H9 (cell line): ENCODE measurements around the gene ARHGAP26. TPM values are rescaled to one million over a fixed set of nuclear protein-coding genes. Genes with fewer than 3 reads are reported as not detected.

ENCODE experiments used
- DNase-seq: peaks from one replicate; pipeline ENCODE4 v3.0.0-alpha.2; 2017
- H2AFZ ChIP-seq: one replicate; pipeline ENCODE4 v1.6.1; 2013; ENCODE audit warnings: mild to moderate bottlenecking, low read length, control low read depth, moderate library complexity
- H2AK5ac ChIP-seq: 2 replicates; pipeline ENCODE4 v1.6.1; 2013; ENCODE audit warnings: low read length, control low read depth, mixed read lengths; ENCODE audit not compliant: insufficient read length
- H2BK120ac ChIP-seq: one replicate; pipeline ENCODE4 v1.6.1; 2013; ENCODE audit warnings: low read depth, mild to moderate bottlenecking, low read length, control low read depth, inconsistent platforms; ENCODE audit not compliant: poor library complexity, severe bottlenecking
- H2BK12ac ChIP-seq: 2 replicates; pipeline ENCODE4 v1.6.1; 2013; ENCODE audit warnings: low read length, control low read depth, mixed read lengths, low read depth; ENCODE audit not compliant: insufficient read length
- H2BK15ac ChIP-seq: 2 replicates; pipeline ENCODE4 v1.6.1; 2013; ENCODE audit warnings: low read depth, low read length, control low read depth
- H2BK20ac ChIP-seq: one replicate; pipeline ENCODE4 v1.6.1; 2013; ENCODE audit warnings: low read depth, mild to moderate bottlenecking, low read length, control low read depth, inconsistent platforms; ENCODE audit not compliant: poor library complexity, severe bottlenecking
- H2BK5ac ChIP-seq: 2 replicates; pipeline ENCODE4 v1.6.1; 2013; ENCODE audit warnings: low read length, control low read depth, mixed read lengths; ENCODE audit not compliant: insufficient read length
- H3K14ac ChIP-seq: 2 replicates; pipeline ENCODE4 v1.6.1; 2013; ENCODE audit warnings: low read length, control low read depth; ENCODE audit not compliant: insufficient read depth
- H3K18ac ChIP-seq: 2 replicates; pipeline ENCODE4 v1.6.1; 2013; ENCODE audit warnings: low read depth, mild to moderate bottlenecking, mixed read lengths, low read length, control low read depth; ENCODE audit not compliant: insufficient read length
- H3K23ac ChIP-seq: 2 replicates; pipeline ENCODE4 v1.6.1; 2013; ENCODE audit warnings: low read length, control low read depth, mixed read lengths, low read depth; ENCODE audit not compliant: insufficient read length
- H3K23me2 ChIP-seq: 2 replicates; pipeline ENCODE4 v1.6.1; 2013; ENCODE audit warnings: low read depth, mild to moderate bottlenecking, mixed read lengths, low read length, control low read depth; ENCODE audit not compliant: insufficient read length, poor library complexity, severe bottlenecking
- H3K27ac ChIP-seq: 2 replicates; pipeline ENCODE4 v1.5.1; 2013; ENCODE audit warnings: low read length, control low read depth, mixed read lengths, low read depth; ENCODE audit not compliant: insufficient read length
- H3K27me3 ChIP-seq: 2 replicates; pipeline ENCODE4 v1.6.1; 2013; ENCODE audit warnings: low read length, control low read depth, inconsistent platforms; ENCODE audit not compliant: insufficient read depth
- H3K4ac ChIP-seq: 2 replicates; pipeline ENCODE4 v1.6.1; 2013; ENCODE audit warnings: low read depth, mild to moderate bottlenecking, control low read depth, inconsistent platforms, low read length, moderate library complexity
- H3K4me1 ChIP-seq: 2 replicates; pipeline ENCODE4 v1.6.1; 2013; ENCODE audit warnings: low read length, control low read depth, inconsistent platforms; ENCODE audit not compliant: insufficient read depth
- H3K4me2 ChIP-seq: 2 replicates; pipeline ENCODE4 v1.6.1; 2013; ENCODE audit warnings: low read length, control low read depth, mixed read lengths; ENCODE audit not compliant: insufficient read length, insufficient read depth
- H3K56ac ChIP-seq: 2 replicates; pipeline ENCODE4 v1.6.1; 2013; ENCODE audit warnings: low read depth, mild to moderate bottlenecking, mixed read lengths, low read length, control low read depth; ENCODE audit not compliant: insufficient read length
- H3K79me1 ChIP-seq: 2 replicates; pipeline ENCODE4 v1.6.1; 2013; ENCODE audit warnings: low read depth, mild to moderate bottlenecking, moderate library complexity, low read length, control low read depth, inconsistent platforms; ENCODE audit not compliant: insufficient read depth, poor library complexity, severe bottlenecking
- H3K79me2 ChIP-seq: 2 replicates; pipeline ENCODE4 v1.6.1; 2013; ENCODE audit warnings: low read length, control low read depth, inconsistent platforms; ENCODE audit not compliant: insufficient read depth
- H3K9ac ChIP-seq: 2 replicates; pipeline ENCODE4 v1.6.1; 2013; ENCODE audit warnings: low read length, control low read depth, mixed read lengths; ENCODE audit not compliant: insufficient read length; ENCODE audit errors: extremely low read depth
- H3K9me3 ChIP-seq: one replicate; pipeline ENCODE4 v1.6.1; 2013; ENCODE audit warnings: low read depth, low read length, inconsistent platforms; ENCODE audit not compliant: control insufficient read depth
- H3T11ph ChIP-seq: one replicate; pipeline ENCODE4 v1.6.1; 2013; ENCODE audit warnings: mild to moderate bottlenecking, low read length, control low read depth, inconsistent platforms
- H4K20me1 ChIP-seq: one replicate; pipeline ENCODE4 v1.6.1; 2013; ENCODE audit not compliant: control insufficient read depth, insufficient read length, insufficient read depth
- H4K5ac ChIP-seq: 2 replicates; pipeline ENCODE4 v1.6.1; 2013; ENCODE audit warnings: low read depth, mild to moderate bottlenecking, mixed read lengths, low read length, control low read depth; ENCODE audit not compliant: insufficient read length
- H4K8ac ChIP-seq: replicated peaks from 2 replicates; pipeline ENCODE4 v1.6.1; 2013; ENCODE audit warnings: low read length, control low read depth, mixed read lengths, low read depth; ENCODE audit not compliant: insufficient read length
- H4K91ac ChIP-seq: 2 replicates; pipeline ENCODE4 v1.6.1; 2013; ENCODE audit warnings: low read depth, mild to moderate bottlenecking, moderate library complexity, mixed read lengths, low read length, control low read depth; ENCODE audit not compliant: insufficient read length
- H3K27ac Mint-ChIP-seq, 3 experiments: 2 replicates in 2 of 3; 3 replicates in 1 of 3; pipeline ENCODE4 v1.8.0; 2020 to 2021; ENCODE audit warnings: mixed read lengths in 3 of 3, mild to moderate bottlenecking in 1 of 3, moderate library complexity in 1 of 3
- H3K27me3 Mint-ChIP-seq: 2 replicates; pipeline ENCODE4 v1.8.0; 2021; ENCODE audit warnings: low read depth, mild to moderate bottlenecking, moderate library complexity, mixed read lengths
- H3K36me3 Mint-ChIP-seq, 3 experiments: 2 replicates in 2 of 3; 3 replicates in 1 of 3; pipeline ENCODE4 v1.8.0; 2020 to 2021; ENCODE audit warnings: low read depth in 3 of 3, mixed read lengths in 3 of 3; ENCODE audit not compliant: insufficient read depth in 1 of 3
- H3K4me1 Mint-ChIP-seq, 2 experiments: 2 replicates each; pipeline ENCODE4 v1.8.0; 2020; ENCODE audit warnings: mixed read lengths in 2 of 2
- H3K4me3 Mint-ChIP-seq, 2 experiments: 2 replicates in 1 of 2; 3 replicates in 1 of 2; pipeline ENCODE4 v1.8.0; 2020 to 2021; ENCODE audit warnings: mild to moderate bottlenecking in 2 of 2, mixed read lengths in 2 of 2, moderate library complexity in 1 of 2
- H3K9me3 Mint-ChIP-seq, 2 experiments: 2 replicates in 1 of 2; 3 replicates in 1 of 2; pipeline ENCODE4 v1.8.0; 2020; ENCODE audit warnings: mild to moderate bottlenecking in 2 of 2, mixed read lengths in 2 of 2, moderate library complexity in 1 of 2
- CTCF ChIP-seq: fragments of 200-600 bp; sonication (generic); conservative IDR thresholded peaks from 3 replicates; pipeline ENCODE4 v1.8.0; 2021; ENCODE audit warnings: antibody characterized with exemption, mild to moderate bottlenecking
- WGBS: extraction: QIAGEN DNeasy Blood & Tissue Kit; methylation state at CpG from one replicate; pipeline ENCODE4 v1.1.7; 2013; ENCODE audit warnings: missing lambda C conversion rate, low lambda C conversion rate, mixed read lengths; ENCODE audit not compliant: insufficient read length; ENCODE audit errors: extremely low coverage; 5-methylcytosine and 5-hydroxymethylcytosine counted together
- total RNA-seq: library from RNA; stranded (reverse); gene quantifications from 2 replicates; pipeline ENCODE4 v1.2.1, GENCODE V29; 2021

Gene ARHGAP26
- total RNA-seq, 1 experiment from 2014 or later, result 13.8 TPM

DNA sequence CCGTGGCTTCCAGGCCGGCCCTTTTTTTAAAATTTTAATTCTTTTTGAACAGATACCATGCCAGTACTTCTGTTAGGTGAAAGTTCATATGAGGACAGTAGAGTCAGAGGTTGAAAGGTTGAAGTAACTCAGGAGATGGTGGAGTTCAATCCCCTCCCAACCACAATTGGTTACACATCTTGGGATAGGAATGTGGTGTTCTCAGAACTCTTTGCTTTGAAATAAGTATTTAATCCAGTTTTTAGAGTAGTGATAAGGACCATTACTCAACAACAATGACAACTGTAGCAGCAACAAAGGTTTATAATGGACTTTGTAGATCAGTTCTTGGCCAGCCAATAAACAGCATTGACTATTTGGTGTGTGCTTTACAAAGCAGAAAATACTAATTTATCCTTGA lies 116.0 kb downstream of the ARHGAP26 start:
- H2BK120ac ChIP-seq, result no peak overlapping the region
- no peaks in the 10 kb centered on the region for H3K27me3 ChIP-seq
- H3K14ac ChIP-seq, result no peak overlapping the region
- H3K4me1 ChIP-seq, result peaks cover 4% of the 10 kb centered on the region; the same call in 1 of the 2 replicates
- no peak for TF ChIP-seq CTCF
- Mint-ChIP-seq H3K4me3 (no peak overlapping the region), H3K27ac (no peak overlapping the region), H3K9me3 (no peaks in the 10 kb centered on the region), H3K27me3 (no peaks in the 10 kb centered on the region), H3K36me3 (peaks cover 0 to 3% (median 0%) of the 10 kb centered on the region in 3 experiments; a peak in 2 of 7 replicates), H3K4me1 (peaks cover 27 to 35% of the 10 kb centered on the region in 2 experiments)
- H4K8ac ChIP-seq, result no peak overlapping the region
- H3K23me2 ChIP-seq, result no peaks in the 10 kb centered on the region
- H3K4me2 ChIP-seq, result no peak overlapping the region
- H3K56ac ChIP-seq, result no peak overlapping the region
- no CpG with 5 or more reads among the region's 2 CpGs for WGBS
- H3T11ph ChIP-seq, result no peak overlapping the region
- H2BK12ac ChIP-seq, result no peak overlapping the region
- H2AFZ ChIP-seq, result no peak overlapping the region
- H3K4ac ChIP-seq, result no peak overlapping the region
- DNase-seq, result no peak
- H4K5ac ChIP-seq, result no peak overlapping the region
- no peaks in the 10 kb centered on the region for H3K9me3 ChIP-seq
- H3K79me2 ChIP-seq, result no peaks in the 10 kb centered on the region
- no peak overlapping the region for H2AK5ac ChIP-seq
- no peak overlapping the region for H2BK5ac ChIP-seq
- no peak overlapping the region for H3K18ac ChIP-seq
- H2BK20ac ChIP-seq, result no peak overlapping the region
- H4K91ac ChIP-seq, result no peak overlapping the region
- H3K9ac ChIP-seq, result no peak overlapping the region
- no peaks in the 10 kb centered on the region for H3K79me1 ChIP-seq
- no peaks in the 10 kb centered on the region for H4K20me1 ChIP-seq
- no peak overlapping the region for H3K23ac ChIP-seq
- no peak overlapping the region for H3K27ac ChIP-seq
- H2BK15ac ChIP-seq, result no peak overlapping the region
